B cell (primary cell): ENCODE results near the gene LRBA. TPM values are rescaled to one million over a fixed set of nuclear protein-coding genes. Genes with fewer than 3 reads are reported as not detected.

Experiments
- ATAC-seq: fragments of 200-7000 bp; cut with Tn5 transposase; one replicate; pipeline ENCODE4 v1.10.0; 2021; ENCODE audit warnings: low read depth, mild to moderate bottlenecking, moderate number of reproducible peaks, moderate library complexity
- CTCF ChIA-PET: fragments of 350-600 bp; sonication (Branson Sonifier 250); formaldehyde crosslinking; loops from one replicate; lab custom pipeline; 2021; ENCODE audit warnings: antibody characterized with exemption, inconsistent platforms; lab: Charles Lee
- POLR2A ChIA-PET: fragments of 350-600 bp; sonication (Branson Sonifier 250); formaldehyde crosslinking; loops from one replicate; lab custom pipeline; 2021; ENCODE audit warnings: antibody characterized with exemption; lab: Charles Lee
- DNase-seq: peaks from one replicate; pipeline ENCODE4 v3.0.0; 2013
- H2AFZ ChIP-seq: 2 replicates; pipeline ENCODE4 v1.6.1; 2012; ENCODE audit warnings: mild to moderate bottlenecking, low read depth, low read length; ENCODE audit not compliant: insufficient read depth, poor library complexity, severe bottlenecking
- H3K27ac ChIP-seq, 2 donors: 1 replicate in 1 of 2; 2 replicates in 1 of 2; pipeline ENCODE4 v1.5.1; 2012 to 2013; ENCODE audit warnings: low read length in 2 of 2, mild to moderate bottlenecking in 2 of 2, moderate library complexity in 1 of 2
- H3K27me3 ChIP-seq, 4 experiments: fragments of 200-600 bp in 1 of 4; sonication (generic) in 1 of 4; replicated peaks in 1 of 4; 1 replicate in 2 of 4; 2 replicates in 2 of 4; pipeline versions ENCODE4 v1.6.1 to v1.7.0; 2013 to 2016; ENCODE audit warnings: low read length in 3 of 4, mild to moderate bottlenecking in 2 of 4, mixed read lengths in 1 of 4, moderate library complexity in 1 of 4; ENCODE audit not compliant: insufficient read depth in 4 of 4, control insufficient read depth in 3 of 4; ENCODE audit errors: control extremely low read depth in 1 of 4
- H3K36me3 ChIP-seq, 2 experiments: replicated peaks in 1 of 2; 1 replicate in 1 of 2; 2 replicates in 1 of 2; pipeline versions ENCODE4 v1.6.1 to v1.7.1; 2013; ENCODE audit warnings: low read length in 1 of 2; ENCODE audit not compliant: insufficient read depth in 2 of 2, control insufficient read depth in 1 of 2; ENCODE audit errors: control extremely low read depth in 1 of 2, extremely low read depth in 1 of 2
- H3K4me1 ChIP-seq, 2 donors: fragments of 200-600 bp in 1 of 2; sonication (generic) in 1 of 2; 1 replicate in 1 of 2; 2 replicates in 1 of 2; pipeline versions ENCODE4 v1.5.1 to v1.6.1; 2013 to 2017; ENCODE audit warnings: low read length in 2 of 2; ENCODE audit not compliant: control insufficient read depth in 2 of 2, insufficient read depth in 2 of 2
- H3K4me2 ChIP-seq: replicated peaks from 2 replicates; pipeline ENCODE3; 2012; ENCODE audit warnings: mild to moderate bottlenecking, low read depth, low read length; ENCODE audit not compliant: poor library complexity, severe bottlenecking
- H3K4me3 ChIP-seq, 5 experiments: fragments of 200-600 bp in 1 of 5; sonication (generic) in 1 of 5; 1 replicate in 3 of 5; 2 replicates in 2 of 5; pipeline versions ENCODE4 v1.5.1 to v1.7.0; 2011 to 2016; ENCODE audit warnings: low read length in 4 of 5, mild to moderate bottlenecking in 4 of 5, low read depth in 2 of 5, control low read depth in 1 of 5, moderate library complexity in 1 of 5; ENCODE audit not compliant: insufficient read depth in 1 of 5; ENCODE audit errors: control extremely low read depth in 1 of 5, extremely low read depth in 1 of 5
- H3K79me2 ChIP-seq: fragments of 200-600 bp; sonication (generic); one replicate; pipeline ENCODE4 v1.6.0; 2016; ENCODE audit warnings: low read length; ENCODE audit not compliant: control insufficient read depth, insufficient read depth
- H3K9ac ChIP-seq: fragments of 200-600 bp; sonication (generic); 2 replicates; pipeline ENCODE4 v1.6.1; 2017; ENCODE audit warnings: mild to moderate bottlenecking, low read length, moderate library complexity
- H3K9me3 ChIP-seq, 3 donors: one replicate each; pipeline versions ENCODE4 v1.6.1 to v1.7.1; 2013; ENCODE audit warnings: low read length in 2 of 3; ENCODE audit not compliant: control insufficient read depth in 2 of 3, insufficient read depth in 1 of 3; ENCODE audit errors: control extremely low read depth in 1 of 3
- H4K20me1 ChIP-seq: 2 replicates; pipeline ENCODE4 v1.6.0; 2012; ENCODE audit warnings: mild to moderate bottlenecking, low read length; ENCODE audit not compliant: insufficient read depth, control insufficient read depth, poor library complexity, severe bottlenecking
- H3K27ac Mint-ChIP-seq: one replicate; pipeline ENCODE4 v1.8.0; 2021; ENCODE audit warnings: mixed read lengths
- H3K27me3 Mint-ChIP-seq: one replicate; pipeline ENCODE4 v1.8.0; 2021; ENCODE audit warnings: mixed read lengths
- H3K4me1 Mint-ChIP-seq: one replicate; pipeline ENCODE4 v1.8.0; 2021; ENCODE audit warnings: mixed read lengths
- H3K4me3 Mint-ChIP-seq: one replicate; pipeline ENCODE4 v1.8.0; 2021; ENCODE audit warnings: mixed read lengths
- H3K9me3 Mint-ChIP-seq: one replicate; pipeline ENCODE4 v1.8.0; 2022; ENCODE audit warnings: mixed read lengths; ENCODE audit not compliant: insufficient read depth
- CTCF ChIP-seq: fragments of 200-600 bp; IDR thresholded peaks from one replicate; pipeline ENCODE4 v1.8.0; 2022; ENCODE audit warnings: antibody characterized with exemption, mild to moderate bottlenecking
- EZH2 ChIP-seq: IDR thresholded peaks from 2 replicates; pipeline ENCODE4 v1.6.1; 2012; ENCODE audit warnings: borderline replicate concordance, low read depth, mild to moderate bottlenecking, moderate library complexity, low read length; ENCODE audit not compliant: insufficient read depth, poor library complexity, severe bottlenecking
- WGBS: methylation state at CpG from one replicate; pipeline ENCODE4 v1.1.5; 2013; ENCODE audit warnings: missing lambda C conversion rate; ENCODE audit not compliant: insufficient coverage; 5-methylcytosine and 5-hydroxymethylcytosine counted together
- intact Hi-C: fragments of 100-400 bp; cut with micrococcal nuclease; formaldehyde crosslinking; loops from one replicate; pipeline ENCODE4 v1.10.0; 2022
- polyA plus RNA-seq: library from polyadenylated mRNA; depleted of rRNA; stranded (reverse); fragments of >200 nt; gene quantifications from 2 replicates; pipeline ENCODE4 v1.2.3, GENCODE V29; 2012
- total RNA-seq, 2 donors: library from RNA; stranded (reverse); fragments of 120-200 nt in 1 of 2; gene quantifications; 1 replicate in 1 of 2; 2 replicates in 1 of 2; pipeline versions ENCODE4 v1.2.3 to v1.2.4, GENCODE V29; 2013 to 2022

The LRBA gene
- total and polyA plus RNA-seq, 2 donors (not counting 1 experiment from before 2014, with no cell fraction given): 17.5 to 86.7 TPM

GRCh38 chr4:150501983-150502382 is 513.1 kb downstream of the LRBA start:
- Histone ChIP-seq H3K4me2 (no peak overlapping the region), H3K27ac (no peak overlapping the region), H3K9ac (no peak overlapping the region), H3K79me2 (no peaks in the 10 kb centered on the region), H3K4me3 (no peak overlapping the region), H4K20me1 (no peaks in the 10 kb centered on the region), H2AFZ (no peak overlapping the region), H3K9me3 (peaks cover 0 to 8% (median 1%) of the 10 kb centered on the region in 3 donors), H3K36me3 (peaks cover 0 to 2% of the 10 kb centered on the region in 2 experiments), H3K27me3 (no peaks in the 10 kb centered on the region), H3K4me1 (no peaks in the 10 kb centered on the region)
- no peak overlapping the region for H3K4me3 Mint-ChIP-seq
- no peak for DNase-seq
- TF ChIP-seq CTCF (no peak), EZH2 (no peak)
- intact Hi-C loops: no loop called here
- no peak for ATAC-seq
- POLR2A ChIA-PET: no interaction called here
- no peaks in the 10 kb centered on the region for H3K4me1 Mint-ChIP-seq
- H3K27ac Mint-ChIP-seq: no peak overlapping the region
- H3K27me3 Mint-ChIP-seq: no peaks in the 10 kb centered on the region
- CTCF ChIA-PET: no interaction called here
- H3K9me3 Mint-ChIP-seq: peaks cover 3% of the 10 kb centered on the region

DNA sequence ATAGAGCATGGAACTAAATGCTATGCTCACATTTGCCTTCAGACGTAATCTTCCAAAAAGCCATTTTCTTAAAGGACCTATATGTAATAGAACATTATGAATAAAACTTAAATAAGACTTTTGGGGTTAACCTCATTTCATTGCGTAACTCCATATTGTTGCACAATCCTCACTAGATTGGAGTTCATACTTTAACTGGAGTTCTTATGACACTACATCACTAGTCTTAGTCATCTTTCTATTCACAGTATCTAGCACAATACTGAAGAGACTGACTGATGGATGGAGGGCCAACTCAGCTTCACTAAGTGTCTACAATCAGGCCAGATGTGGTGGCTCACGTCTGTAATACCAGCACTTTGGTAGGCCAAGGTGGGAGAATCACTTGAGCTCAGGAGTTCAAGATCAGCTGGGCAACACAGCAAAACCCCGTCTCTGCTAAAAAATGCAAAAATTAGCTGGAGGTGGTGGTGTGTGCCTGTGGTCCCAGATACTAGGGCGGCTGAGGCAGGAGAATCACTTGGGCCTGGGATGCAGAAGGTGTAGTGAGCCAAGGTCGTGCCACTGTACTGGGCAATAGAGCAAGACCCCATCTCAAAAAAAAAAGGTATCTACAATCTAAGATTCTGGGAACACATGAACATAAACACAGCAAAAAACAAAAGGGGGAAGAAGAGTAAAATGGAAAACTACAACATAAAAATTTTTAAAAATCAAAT is 513.9 kb downstream of the LRBA start:
- TF ChIP-seq CTCF (no peak), EZH2 (no peak)
- Histone ChIP-seq H3K27me3 (no peaks in the 10 kb centered on the region), H3K4me3 (no peak overlapping the region), H4K20me1 (no peaks in the 10 kb centered on the region), H3K4me1 (no peaks in the 10 kb centered on the region), H3K79me2 (no peaks in the 10 kb centered on the region), H2AFZ (no peak overlapping the region), H3K27ac (no peak overlapping the region), H3K4me2 (no peak overlapping the region), H3K9ac (no peak overlapping the region), H3K9me3 (peaks cover 0 to 8% (median 1%) of the 10 kb centered on the region in 3 donors), H3K36me3 (peaks cover 0 to 2% of the 10 kb centered on the region in 2 experiments)
- Mint-ChIP-seq H3K4me1 (no peaks in the 10 kb centered on the region), H3K27me3 (no peaks in the 10 kb centered on the region), H3K9me3 (peaks cover 3% of the 10 kb centered on the region), H3K27ac (no peak overlapping the region), H3K4me3 (no peak overlapping the region)
- ChIA-PET CTCF (no interaction called here), POLR2A (no interaction called here)
- WGBS: 100% methylated on average over 3 of the region's 6 CpGs
- ATAC-seq (no peak), DNase-seq (no peak)
- intact Hi-C loops: no loop called here
